Fibroblast of lung (primary cell): ENCODE measurements around the gene CDYL2. TPM values are rescaled to one million over a fixed set of nuclear protein-coding genes. Genes with fewer than 3 reads are reported as not detected.

Source experiments
- DNase-seq, 2 donors: peaks; one replicate each; pipeline versions ENCODE4 v3.0.0 to v3.0.0-alpha.2; 2010; ENCODE audit warnings: low read depth in 2 of 2
- H2AFZ ChIP-seq: 2 replicates; pipeline ENCODE4 v1.5.1; 2012; ENCODE audit warnings: low read length, control low read depth, inconsistent platforms
- H3K27ac ChIP-seq: 2 replicates; pipeline ENCODE4 v1.5.1; 2011; ENCODE audit warnings: low read length, control low read depth; ENCODE audit not compliant: insufficient read depth
- H3K27me3 ChIP-seq: 2 replicates; pipeline ENCODE4 v1.5.1; 2011; ENCODE audit warnings: mild to moderate bottlenecking, low read length; ENCODE audit not compliant: control insufficient read depth, insufficient read depth
- H3K36me3 ChIP-seq: 2 replicates; pipeline ENCODE4 v1.5.1; 2011; ENCODE audit warnings: low read length; ENCODE audit not compliant: control insufficient read depth, insufficient read depth
- H3K4me1 ChIP-seq: 2 replicates; pipeline ENCODE4 v1.5.1; 2011; ENCODE audit warnings: low read length; ENCODE audit not compliant: control insufficient read depth, insufficient read depth; ENCODE audit errors: extremely low read depth
- H3K4me2 ChIP-seq: 2 replicates; pipeline ENCODE4 v1.5.1; 2011; ENCODE audit warnings: low read length, control low read depth; ENCODE audit not compliant: insufficient read depth; ENCODE audit errors: extremely low read depth
- H3K4me3 ChIP-seq, 4 experiments: fragments of 200-600 bp in 1 of 4; sonication (generic) in 1 of 4; replicated peaks in 1 of 4; 2 replicates each; pipeline ENCODE4 v1.5.1; 2011 to 2016; ENCODE audit warnings: low read length in 4 of 4, low read depth in 3 of 4, mild to moderate bottlenecking in 3 of 4, control low read depth in 2 of 4, inconsistent platforms in 1 of 4, mixed read lengths in 1 of 4; ENCODE audit not compliant: insufficient read depth in 1 of 4; ENCODE audit errors: control extremely low read depth in 1 of 4
- H3K79me2 ChIP-seq: 2 replicates; pipeline ENCODE4 v1.5.1; 2012; ENCODE audit warnings: mild to moderate bottlenecking, low read length, inconsistent platforms; ENCODE audit not compliant: control insufficient read depth, insufficient read depth
- H3K9ac ChIP-seq: 2 replicates; pipeline ENCODE4 v1.5.1; 2011; ENCODE audit warnings: mild to moderate bottlenecking, low read length, control low read depth; ENCODE audit not compliant: insufficient read depth
- H3K9me3 ChIP-seq: 2 replicates; pipeline ENCODE4 v1.5.1; 2012; ENCODE audit warnings: low read depth, low read length; ENCODE audit not compliant: control insufficient read depth, insufficient read depth
- H4K20me1 ChIP-seq: 2 replicates; pipeline ENCODE4 v1.5.1; 2011; ENCODE audit warnings: low read length; ENCODE audit not compliant: control insufficient read depth, insufficient read depth; ENCODE audit errors: extremely low read depth
- EZH2 ChIP-seq: IDR thresholded peaks from 2 replicates; pipeline ENCODE4 v1.5.1; 2012; ENCODE audit warnings: low read length, control low read depth, mild to moderate bottlenecking; ENCODE audit errors: missing control alignments
- polyA plus RNA-seq, 2 donors: library from polyadenylated mRNA; depleted of rRNA in 1 of 2; stranded (reverse) in 1 of 2; unstranded in 1 of 2; fragments of >200 nt; gene quantifications; 2 replicates each; pipeline ENCODE4 v1.2.1, GENCODE V29; 2011 to 2012; ENCODE audit warnings: missing spikeins in 1 of 2
- total RNA-seq: library from RNA; depleted of rRNA; stranded (reverse); fragments of >200 nt; gene quantifications from 2 replicates; pipeline ENCODE4 v1.2.1, GENCODE V29; 2014
- TF ChIP-seq, protein P1 (sequence below), 2 donors: IDR thresholded peaks in 1 of 2; conservative IDR thresholded peaks in 1 of 2; 1 replicate in 1 of 2; 2 replicates in 1 of 2; pipeline ENCODE4 v1.5.1; 2011 to 2012; ENCODE audit warnings: low read length in 2 of 2, control low read depth in 1 of 2, inconsistent platforms in 1 of 2, low read depth in 1 of 2, mild to moderate bottlenecking in 1 of 2

CDYL2 gene
- total and polyA plus RNA-seq, 2 donors (not counting 1 experiment from before 2014, with no cell fraction given), result 1.1 to 3.5 TPM

DNA sequence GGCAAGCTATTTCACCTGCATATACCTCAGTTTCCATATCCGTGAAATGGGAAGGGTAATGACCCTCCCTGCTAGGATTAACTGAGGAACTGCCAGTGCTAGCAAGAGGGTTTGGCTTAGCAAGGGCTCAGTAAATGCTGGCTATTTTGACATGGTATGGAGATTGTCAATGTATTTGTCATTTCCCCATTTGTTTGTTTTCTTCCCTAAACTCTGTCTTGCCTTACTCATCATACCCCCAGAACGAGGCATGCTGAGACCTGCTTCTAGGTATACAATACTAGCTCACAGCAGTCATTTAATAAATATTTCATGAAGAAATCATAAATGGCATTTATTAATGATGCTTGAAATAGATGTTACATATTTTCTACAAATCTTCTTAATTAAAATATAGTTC, 139.6 kb downstream of the CDYL2 start:
- H3K36me3 ChIP-seq, result no peaks in the 10 kb centered on the region
- DNase-seq, result no peak
- no peak overlapping the region for H3K9ac ChIP-seq
- no peaks in the 10 kb centered on the region for H4K20me1 ChIP-seq
- TF ChIP-seq, protein P1, sequence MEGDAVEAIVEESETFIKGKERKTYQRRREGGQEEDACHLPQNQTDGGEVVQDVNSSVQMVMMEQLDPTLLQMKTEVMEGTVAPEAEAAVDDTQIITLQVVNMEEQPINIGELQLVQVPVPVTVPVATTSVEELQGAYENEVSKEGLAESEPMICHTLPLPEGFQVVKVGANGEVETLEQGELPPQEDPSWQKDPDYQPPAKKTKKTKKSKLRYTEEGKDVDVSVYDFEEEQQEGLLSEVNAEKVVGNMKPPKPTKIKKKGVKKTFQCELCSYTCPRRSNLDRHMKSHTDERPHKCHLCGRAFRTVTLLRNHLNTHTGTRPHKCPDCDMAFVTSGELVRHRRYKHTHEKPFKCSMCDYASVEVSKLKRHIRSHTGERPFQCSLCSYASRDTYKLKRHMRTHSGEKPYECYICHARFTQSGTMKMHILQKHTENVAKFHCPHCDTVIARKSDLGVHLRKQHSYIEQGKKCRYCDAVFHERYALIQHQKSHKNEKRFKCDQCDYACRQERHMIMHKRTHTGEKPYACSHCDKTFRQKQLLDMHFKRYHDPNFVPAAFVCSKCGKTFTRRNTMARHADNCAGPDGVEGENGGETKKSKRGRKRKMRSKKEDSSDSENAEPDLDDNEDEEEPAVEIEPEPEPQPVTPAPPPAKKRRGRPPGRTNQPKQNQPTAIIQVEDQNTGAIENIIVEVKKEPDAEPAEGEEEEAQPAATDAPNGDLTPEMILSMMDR (conservative IDR thresholded peaks at IDR 0.05 in 1 of 2, IDR thresholded peaks at IDR 0.05 in 1 of 2; ENCODE audit: low read depth in 1 of 2, low read length in 2 of 2), result no peak
- TF ChIP-seq EZH2, result no peak
- H3K4me2 ChIP-seq, result no peak overlapping the region
- H3K27ac ChIP-seq, result no peak overlapping the region
- no peaks in the 10 kb centered on the region for H3K79me2 ChIP-seq
- no peaks in the 10 kb centered on the region for H3K27me3 ChIP-seq
- H3K4me1 ChIP-seq, result no peaks in the 10 kb centered on the region
- H3K4me3 ChIP-seq, result no peak overlapping the region
- H3K9me3 ChIP-seq, result no peaks in the 10 kb centered on the region
- H2AFZ ChIP-seq, result no peak overlapping the region

DNA sequence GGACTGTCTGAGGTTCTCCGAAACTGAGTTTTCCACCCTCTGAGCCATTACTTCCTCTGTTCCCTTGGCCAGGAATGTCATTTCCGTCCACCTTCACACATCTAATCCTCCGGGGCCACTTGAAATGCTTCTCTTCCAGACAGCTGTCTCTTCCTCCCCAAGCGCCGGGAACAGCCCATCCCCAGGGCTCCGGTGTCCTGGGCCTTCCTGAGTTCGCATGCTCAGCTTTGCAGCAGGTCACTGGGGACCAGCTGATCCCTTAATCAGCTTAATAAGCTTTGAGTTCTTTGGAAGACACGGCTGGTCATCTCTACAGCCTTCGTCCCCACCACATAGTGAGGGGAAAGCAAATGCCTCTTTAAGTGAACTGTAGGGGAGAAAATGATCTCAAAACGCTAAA, 140.2 kb downstream of the CDYL2 start:
- Histone ChIP-seq H3K4me1 (no peaks in the 10 kb centered on the region), H3K79me2 (no peaks in the 10 kb centered on the region), H3K9ac (no peak overlapping the region), H2AFZ (no peak overlapping the region), H3K27ac (no peak overlapping the region), H3K4me2 (no peak overlapping the region), H3K27me3 (no peaks in the 10 kb centered on the region), H3K9me3 (no peaks in the 10 kb centered on the region), H3K4me3 (no peak overlapping the region), H4K20me1 (no peaks in the 10 kb centered on the region), H3K36me3 (no peaks in the 10 kb centered on the region)
- TF ChIP-seq, protein P1 (conservative IDR thresholded peaks at IDR 0.05 in 1 of 2, IDR thresholded peaks at IDR 0.05 in 1 of 2; ENCODE audit: low read depth in 1 of 2, low read length in 2 of 2), result no peak
- TF ChIP-seq EZH2, result no peak
- DNase-seq, result no peak

DNA sequence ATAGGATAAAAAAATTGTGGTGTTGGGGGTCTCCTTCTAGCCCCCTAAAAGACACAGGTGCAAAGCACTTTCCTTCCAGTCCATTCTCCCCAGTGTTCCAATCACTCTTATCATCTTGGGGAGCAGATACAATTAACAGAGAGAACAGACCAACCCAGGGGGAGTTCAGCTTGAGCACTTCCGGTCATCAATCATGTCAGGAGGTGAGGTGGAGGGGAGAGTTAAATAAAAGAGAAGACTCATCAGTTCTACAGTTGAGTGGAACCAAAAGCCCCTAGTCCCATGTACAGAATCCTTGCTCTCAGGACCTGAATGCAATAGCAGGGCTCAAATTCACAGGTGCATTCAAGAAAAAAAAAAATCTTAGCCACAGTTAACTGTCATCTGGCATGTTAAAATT, 141.3 kb downstream of the CDYL2 start:
- no peak overlapping the region for H3K27ac ChIP-seq
- no peaks in the 10 kb centered on the region for H3K36me3 ChIP-seq
- no peak overlapping the region for H3K9ac ChIP-seq
- H4K20me1 ChIP-seq, result no peaks in the 10 kb centered on the region
- no peak overlapping the region for H3K4me3 ChIP-seq
- no peaks in the 10 kb centered on the region for H3K4me1 ChIP-seq
- H3K79me2 ChIP-seq, result no peaks in the 10 kb centered on the region
- H3K27me3 ChIP-seq, result no peaks in the 10 kb centered on the region
- H3K9me3 ChIP-seq, result no peaks in the 10 kb centered on the region
- DNase-seq, result no peak
- no peak overlapping the region for H2AFZ ChIP-seq
- no peak for TF ChIP-seq EZH2
- TF ChIP-seq, protein P1 (conservative IDR thresholded peaks at IDR 0.05 in 1 of 2, IDR thresholded peaks at IDR 0.05 in 1 of 2; ENCODE audit: low read depth in 1 of 2, low read length in 2 of 2), result no peak
- H3K4me2 ChIP-seq, result no peak overlapping the region
